Measurements from ENCODE around the gene RALBP1. TPM values are rescaled to one million over a fixed set of nuclear protein-coding genes. Genes with fewer than 3 reads are reported as not detected.
"Not testable (repeated sequence)": the region's sequence is repeated elsewhere in the genome, so short reads cannot be mapped to it uniquely, and the experiment has no call there.

The RALBP1 gene
- polyA plus RNA-seq, 1 donor from 2014 or later: 30.0 TPM

DNA sequence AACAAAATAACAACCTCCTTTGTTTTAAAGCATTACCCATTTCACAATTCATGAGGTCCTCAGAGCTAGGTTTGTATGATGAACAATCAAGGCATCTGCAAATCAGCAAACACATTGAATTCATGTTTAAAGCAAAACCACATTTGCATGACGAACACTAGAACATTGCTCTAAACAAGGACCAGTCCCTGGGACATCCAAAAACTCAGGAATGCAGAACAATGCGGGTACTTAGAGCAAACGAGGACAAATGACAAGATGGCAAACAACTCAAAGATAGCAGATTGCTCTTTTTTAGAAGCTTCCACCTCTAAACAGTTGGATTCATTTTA, 45.7 kb upstream of the RALBP1 start:
- Histone ChIP-seq H2AFZ (ENCODE audit: low read depth, low read length) (no peak overlapping the region), H3K36me3 (ENCODE audit: insufficient read depth, low read length) (no peaks in the 10 kb centered on the region), H3F3A (ENCODE audit: insufficient read depth, low read length, poor library complexity, severe bottlenecking) (no peaks in the 10 kb centered on the region), H4K20me1 (ENCODE audit: insufficient read depth) (no peaks in the 10 kb centered on the region), H3K9me2 (ENCODE audit: insufficient read depth, low read length) (no peaks in the 10 kb centered on the region), H3K27me3 (ENCODE audit: insufficient read depth, low read depth, low read length) (no peaks in the 10 kb centered on the region), H3K9ac (ENCODE audit: low read length) (no peak overlapping the region), H3K4me3 (ENCODE audit: low read length) (no peak overlapping the region), H3K27ac (ENCODE audit: low read length) (no peak overlapping the region), H3K79me2 (replicated peaks; ENCODE audit: insufficient read depth, low read length) (no peaks in the 10 kb centered on the region), H3K9me3 (ENCODE audit: low read length) (no peaks in the 10 kb centered on the region), H3K4me2 (ENCODE audit: low read length) (no peak overlapping the region)
- no peak for TF ChIP-seq EP300 (conservative IDR thresholded peaks at IDR 0.05; ENCODE audit: poor library complexity, severe bottlenecking)
- no peak for TF ChIP-seq TAF1 (IDR thresholded peaks at IDR 0.05; ENCODE audit: low read depth)
- TF ChIP-seq MXI1 (conservative IDR thresholded peaks at IDR 0.05; ENCODE audit: poor library complexity, severe bottlenecking): no peak
- no peak for TF ChIP-seq POLR2AphosphoS5 (IDR thresholded peaks at IDR 0.05)
- TF ChIP-seq RAD21 (conservative IDR thresholded peaks at IDR 0.05): no peak
- TF ChIP-seq REST (IDR thresholded peaks at IDR 0.05; ENCODE audit: borderline replicate concordance): no peak
- TF ChIP-seq EZH2 (IDR thresholded peaks at IDR 0.05; ENCODE audit: borderline replicate concordance, insufficient read depth, low read length, poor library complexity, severe bottlenecking): no peak
- TF ChIP-seq, protein P1, sequence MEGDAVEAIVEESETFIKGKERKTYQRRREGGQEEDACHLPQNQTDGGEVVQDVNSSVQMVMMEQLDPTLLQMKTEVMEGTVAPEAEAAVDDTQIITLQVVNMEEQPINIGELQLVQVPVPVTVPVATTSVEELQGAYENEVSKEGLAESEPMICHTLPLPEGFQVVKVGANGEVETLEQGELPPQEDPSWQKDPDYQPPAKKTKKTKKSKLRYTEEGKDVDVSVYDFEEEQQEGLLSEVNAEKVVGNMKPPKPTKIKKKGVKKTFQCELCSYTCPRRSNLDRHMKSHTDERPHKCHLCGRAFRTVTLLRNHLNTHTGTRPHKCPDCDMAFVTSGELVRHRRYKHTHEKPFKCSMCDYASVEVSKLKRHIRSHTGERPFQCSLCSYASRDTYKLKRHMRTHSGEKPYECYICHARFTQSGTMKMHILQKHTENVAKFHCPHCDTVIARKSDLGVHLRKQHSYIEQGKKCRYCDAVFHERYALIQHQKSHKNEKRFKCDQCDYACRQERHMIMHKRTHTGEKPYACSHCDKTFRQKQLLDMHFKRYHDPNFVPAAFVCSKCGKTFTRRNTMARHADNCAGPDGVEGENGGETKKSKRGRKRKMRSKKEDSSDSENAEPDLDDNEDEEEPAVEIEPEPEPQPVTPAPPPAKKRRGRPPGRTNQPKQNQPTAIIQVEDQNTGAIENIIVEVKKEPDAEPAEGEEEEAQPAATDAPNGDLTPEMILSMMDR (IDR thresholded peaks at IDR 0.05; ENCODE audit: poor library complexity, severe bottlenecking): no peak

GRCh38 chr18:9430315-9430714, 45.0 kb upstream of the RALBP1 start:
- H3K4me2 ChIP-seq (ENCODE audit: low read length); H3K9me3 ChIP-seq (ENCODE audit: low read length); H3F3A ChIP-seq (ENCODE audit: insufficient read depth, low read length, poor library complexity, severe bottlenecking); H3K27ac ChIP-seq (ENCODE audit: low read length); H3K9me2 ChIP-seq (ENCODE audit: insufficient read depth, low read length); H3K4me3 ChIP-seq (ENCODE audit: low read length); H3K79me2 ChIP-seq (replicated peaks; ENCODE audit: insufficient read depth, low read length); H3K27me3 ChIP-seq (ENCODE audit: insufficient read depth, low read depth, low read length); H2AFZ ChIP-seq (ENCODE audit: low read depth, low read length); H3K36me3 ChIP-seq (ENCODE audit: insufficient read depth, low read length); H4K20me1 ChIP-seq (ENCODE audit: insufficient read depth); H3K9ac ChIP-seq (ENCODE audit: low read length): not testable (repeated sequence)

- H2AFZ ChIP-seq (ENCODE audit: low read depth, low read length): no peak overlapping the region
These were observed 44.0 kb upstream of the RALBP1 start for GRCh38 chr18:9431296-9431695.

More at GRCh38 chr18:9431296-9431695, 44.0 kb upstream of the RALBP1 start:
- H3F3A ChIP-seq (ENCODE audit: insufficient read depth, low read length, poor library complexity, severe bottlenecking): no peaks in the 10 kb centered on the region
- H3K79me2 ChIP-seq (replicated peaks; ENCODE audit: insufficient read depth, low read length): no peaks in the 10 kb centered on the region
- no peak overlapping the region for H3K9ac ChIP-seq (ENCODE audit: low read length)
- TF ChIP-seq REST (IDR thresholded peaks at IDR 0.05; ENCODE audit: borderline replicate concordance): no peak
- TF ChIP-seq MXI1 (conservative IDR thresholded peaks at IDR 0.05; ENCODE audit: poor library complexity, severe bottlenecking): no peak
- no peak for TF ChIP-seq RAD21 (conservative IDR thresholded peaks at IDR 0.05)
- no peak for TF ChIP-seq TAF1 (IDR thresholded peaks at IDR 0.05; ENCODE audit: low read depth)
- no peak for TF ChIP-seq EZH2 (IDR thresholded peaks at IDR 0.05; ENCODE audit: borderline replicate concordance, insufficient read depth, low read length, poor library complexity, severe bottlenecking)
- TF ChIP-seq EP300 (conservative IDR thresholded peaks at IDR 0.05; ENCODE audit: poor library complexity, severe bottlenecking): no peak
- TF ChIP-seq, protein P1 (IDR thresholded peaks at IDR 0.05; ENCODE audit: poor library complexity, severe bottlenecking): no peak
- no peak for TF ChIP-seq SMC3 (conservative IDR thresholded peaks at IDR 0.05; ENCODE audit: poor library complexity)
- no peaks in the 10 kb centered on the region for H3K27me3 ChIP-seq (ENCODE audit: insufficient read depth, low read depth, low read length)
- no peak overlapping the region for H3K4me3 ChIP-seq (ENCODE audit: low read length)
- H3K9me3 ChIP-seq (ENCODE audit: low read length): no peaks in the 10 kb centered on the region
- H3K27ac ChIP-seq (ENCODE audit: low read length): no peak overlapping the region
- H3K36me3 ChIP-seq (ENCODE audit: insufficient read depth, low read length): no peaks in the 10 kb centered on the region
- H3K9me2 ChIP-seq (ENCODE audit: insufficient read depth, low read length): no peaks in the 10 kb centered on the region
- no peak overlapping the region for H3K4me2 ChIP-seq (ENCODE audit: low read length)
- no peaks in the 10 kb centered on the region for H4K20me1 ChIP-seq (ENCODE audit: insufficient read depth)
